HG02970 (cell line): Measurements from ENCODE around the gene SMIM24.
"Not testable (repeated sequence)": the region's sequence is repeated elsewhere in the genome, so short reads cannot be mapped to it uniquely, and the experiment has no call there.

ENCODE experiments used
- ATAC-seq: cut with Tn5 transposase; IDR thresholded peaks from one replicate; pipeline ENCODE4 v1.9.1; 2021; ENCODE audit warnings: mild to moderate bottlenecking, moderate library complexity, moderate number of reproducible peaks; ENCODE audit not compliant: unreplicated experiment, low FRiP score

The SMIM24 gene

DNA sequence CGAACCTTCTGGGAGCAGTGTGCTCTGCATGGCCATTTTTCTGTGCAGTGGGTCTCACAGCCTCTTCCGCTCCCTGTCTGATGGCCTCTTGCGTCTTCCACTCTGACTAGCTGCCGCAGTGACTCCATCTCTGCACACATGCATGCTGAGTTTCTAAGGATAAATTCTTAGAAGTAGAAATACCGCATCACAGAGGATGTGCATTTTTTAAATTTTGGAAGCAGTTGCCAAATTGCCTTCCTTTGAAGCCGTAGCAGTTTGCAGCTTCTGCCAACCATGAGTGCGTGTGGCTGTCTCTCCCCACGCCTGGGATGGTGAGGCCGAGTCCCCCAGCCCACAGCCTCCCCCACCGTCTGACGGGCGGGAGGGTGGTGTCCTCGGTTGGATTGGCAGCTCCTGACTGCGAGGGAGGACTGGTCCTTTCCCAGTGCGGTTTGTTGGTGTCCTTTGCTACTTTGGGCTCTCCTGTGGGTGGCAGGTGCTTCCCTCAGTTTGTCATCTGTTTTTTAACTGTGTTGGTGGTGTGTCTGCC, 35.6 kb upstream of the SMIM24 start:
- ATAC-seq = no peak

DNA sequence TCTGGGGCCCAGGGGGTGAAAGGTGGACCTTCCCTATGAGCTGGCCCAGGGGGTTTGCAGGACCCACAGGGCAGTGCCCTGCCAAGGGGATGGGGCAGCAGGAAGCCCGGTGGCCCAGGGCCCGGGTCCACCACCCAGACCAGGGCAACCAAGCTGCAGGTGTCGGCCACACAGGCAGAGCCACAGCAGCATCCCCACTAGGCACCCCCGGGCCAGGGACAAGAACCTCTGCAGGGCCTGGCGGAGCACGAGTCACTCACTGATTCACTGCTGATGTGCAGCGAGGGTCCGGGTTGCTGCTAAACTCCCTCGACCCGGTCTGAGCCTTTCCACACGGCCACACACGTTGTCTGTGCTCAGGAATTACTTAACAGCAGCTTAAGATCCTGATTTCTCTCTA, 34.6 kb upstream of the SMIM24 start:
- no peak for ATAC-seq

DNA sequence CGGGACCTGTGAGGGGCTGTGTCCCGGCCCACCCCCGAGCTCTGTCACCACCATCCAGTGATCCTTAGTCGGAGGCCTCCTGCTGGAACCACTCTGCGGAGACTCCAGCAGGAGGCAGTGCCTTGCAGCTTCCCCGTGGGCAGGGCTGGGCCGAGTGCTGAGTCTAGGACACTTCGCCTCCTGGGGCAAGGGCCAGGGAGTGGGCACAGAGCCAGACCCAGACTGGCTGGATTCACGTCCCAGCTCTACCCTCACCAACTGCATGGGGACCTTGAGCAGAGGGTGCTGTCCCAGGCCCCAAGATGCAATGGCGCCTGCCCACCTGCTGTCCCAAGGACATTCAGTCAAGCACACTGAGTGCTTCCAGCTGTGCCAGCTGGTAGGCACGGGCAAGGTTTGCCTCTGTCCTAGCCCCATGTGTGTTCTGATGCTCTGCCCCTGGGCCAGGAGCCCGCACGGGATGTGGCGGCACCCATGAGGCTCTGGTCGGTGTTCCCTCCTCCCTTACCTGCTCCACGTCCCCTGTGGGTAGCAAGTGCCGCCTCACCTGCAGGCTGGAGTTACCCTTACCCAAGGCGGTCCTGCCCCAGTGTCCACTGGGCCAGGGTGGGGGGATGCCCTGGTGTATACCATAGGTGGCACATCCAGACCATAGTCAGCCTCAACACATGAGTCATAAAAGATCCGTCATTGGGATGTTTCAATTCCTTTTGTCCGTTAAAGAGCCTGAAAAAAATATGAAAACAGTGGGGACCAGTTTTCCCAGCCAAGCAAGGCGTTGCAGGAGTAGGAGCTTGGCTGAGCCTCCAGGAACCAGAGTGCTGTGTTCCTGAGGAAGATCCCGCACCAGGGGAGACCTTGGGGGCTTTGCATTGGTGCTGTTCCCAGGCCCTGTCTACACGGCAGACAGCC, 33.2 kb upstream of the SMIM24 start:
- ATAC-seq = no peak

DNA sequence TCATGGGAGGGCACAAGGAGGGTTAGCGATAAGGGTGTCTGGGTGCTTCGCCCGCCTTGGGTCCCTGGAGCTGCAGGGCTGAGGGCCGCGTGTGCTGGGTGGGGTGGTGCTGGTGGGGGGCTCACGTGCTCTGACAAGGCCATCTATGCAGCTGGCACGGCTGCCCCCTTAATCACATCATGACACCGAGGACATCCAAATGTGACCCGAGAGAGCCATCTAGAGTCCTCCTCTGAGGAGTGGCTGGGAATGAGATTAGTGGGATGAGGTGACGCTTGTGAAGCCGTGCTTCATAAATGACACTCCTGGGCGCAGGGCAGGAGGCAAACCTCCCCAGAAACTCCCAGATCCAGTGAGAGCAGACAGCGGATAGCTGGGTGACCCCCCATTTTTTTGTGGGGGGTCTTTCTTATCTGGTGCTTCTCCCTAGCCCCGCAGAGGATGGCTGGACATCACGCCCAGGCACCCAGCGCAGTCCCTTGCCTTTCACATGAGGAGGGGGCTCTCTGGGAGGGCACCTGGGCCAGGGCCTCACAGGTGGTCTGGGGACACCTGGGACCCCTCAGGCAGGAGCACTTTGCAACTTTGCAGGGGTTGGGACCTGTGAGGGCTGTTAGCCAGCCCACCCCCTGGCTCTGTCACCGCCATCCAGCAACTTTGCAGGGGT, 32.4 kb upstream of the SMIM24 start:
- no peak for ATAC-seq

DNA sequence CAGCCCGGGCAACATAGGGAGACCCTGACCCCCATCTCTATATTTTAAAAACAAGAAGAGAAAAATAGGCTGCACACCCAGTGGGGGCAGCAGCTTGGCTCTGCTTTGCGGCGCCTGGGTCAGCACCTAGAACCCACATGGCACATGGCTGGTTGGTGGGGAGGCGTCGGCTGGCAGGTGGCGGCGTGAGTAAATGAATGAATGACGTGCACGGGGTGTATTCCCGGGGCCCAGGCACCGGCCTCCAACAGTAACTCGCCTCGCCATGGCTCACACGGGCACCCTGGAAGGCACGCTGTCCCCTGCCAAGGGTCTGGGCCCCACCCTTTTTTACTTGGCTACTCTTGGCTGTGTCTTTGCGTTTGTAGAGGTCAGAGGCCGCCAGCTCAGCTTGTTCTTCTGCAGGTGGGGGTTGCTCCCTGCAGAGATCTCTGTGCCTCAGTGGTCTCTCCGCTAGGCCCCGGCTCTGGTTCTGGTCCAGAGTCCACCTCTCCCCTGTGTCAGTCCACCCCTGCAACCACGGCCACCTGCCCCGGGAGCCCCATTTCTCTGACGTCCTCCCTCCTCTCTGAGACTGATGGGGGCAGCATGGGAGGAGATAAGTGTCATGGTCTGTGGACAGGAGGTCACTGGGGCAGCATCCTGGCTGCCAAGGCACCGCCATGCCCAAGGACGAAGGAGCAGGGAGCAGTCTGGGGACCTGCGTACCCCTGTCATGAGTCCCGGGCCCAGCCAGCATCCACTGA, 31.4 kb upstream of the SMIM24 start:
- no peak for ATAC-seq

DNA sequence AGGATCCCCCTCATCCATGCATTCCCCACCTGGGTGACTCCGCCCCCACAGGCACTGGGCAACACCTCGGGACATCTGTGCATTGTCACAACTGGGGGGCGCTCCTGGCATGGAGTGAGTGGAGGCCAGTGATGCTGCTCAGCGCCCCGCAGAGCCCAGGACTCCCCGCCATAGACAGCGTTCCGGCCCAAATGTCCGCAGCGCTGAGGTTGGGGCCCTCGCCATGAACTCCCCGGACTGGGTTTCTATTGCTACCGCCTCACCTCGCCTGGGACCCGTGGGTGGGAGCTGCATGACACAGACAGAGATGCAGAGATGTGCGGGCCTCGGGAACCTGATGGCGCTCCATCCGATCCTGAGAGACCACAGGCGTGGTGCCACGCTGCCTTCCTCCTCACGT, 30.4 kb upstream of the SMIM24 start:
- no peak for ATAC-seq

DNA sequence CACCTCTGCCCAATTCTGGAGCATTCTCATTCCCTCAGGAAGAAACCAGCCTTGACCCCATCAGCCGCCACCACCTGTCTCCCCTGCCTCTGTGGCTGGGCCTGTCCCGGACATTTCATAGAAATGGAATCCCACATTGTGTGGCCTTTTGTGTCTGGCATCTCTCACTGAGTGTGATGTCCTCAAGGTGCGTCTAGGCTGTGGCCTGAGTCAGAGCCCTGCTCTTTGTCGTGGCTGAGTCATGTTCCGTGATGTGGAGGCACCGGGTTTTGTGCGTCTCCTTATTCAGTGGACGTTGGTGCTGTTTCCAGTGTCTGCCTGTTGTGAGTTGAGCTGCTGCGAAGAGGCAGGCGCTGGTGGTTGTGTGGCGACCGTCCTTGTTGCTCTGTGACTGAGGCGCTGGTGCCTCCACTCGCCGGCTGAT, 29.3 kb upstream of the SMIM24 start:
- ATAC-seq = no peak

DNA sequence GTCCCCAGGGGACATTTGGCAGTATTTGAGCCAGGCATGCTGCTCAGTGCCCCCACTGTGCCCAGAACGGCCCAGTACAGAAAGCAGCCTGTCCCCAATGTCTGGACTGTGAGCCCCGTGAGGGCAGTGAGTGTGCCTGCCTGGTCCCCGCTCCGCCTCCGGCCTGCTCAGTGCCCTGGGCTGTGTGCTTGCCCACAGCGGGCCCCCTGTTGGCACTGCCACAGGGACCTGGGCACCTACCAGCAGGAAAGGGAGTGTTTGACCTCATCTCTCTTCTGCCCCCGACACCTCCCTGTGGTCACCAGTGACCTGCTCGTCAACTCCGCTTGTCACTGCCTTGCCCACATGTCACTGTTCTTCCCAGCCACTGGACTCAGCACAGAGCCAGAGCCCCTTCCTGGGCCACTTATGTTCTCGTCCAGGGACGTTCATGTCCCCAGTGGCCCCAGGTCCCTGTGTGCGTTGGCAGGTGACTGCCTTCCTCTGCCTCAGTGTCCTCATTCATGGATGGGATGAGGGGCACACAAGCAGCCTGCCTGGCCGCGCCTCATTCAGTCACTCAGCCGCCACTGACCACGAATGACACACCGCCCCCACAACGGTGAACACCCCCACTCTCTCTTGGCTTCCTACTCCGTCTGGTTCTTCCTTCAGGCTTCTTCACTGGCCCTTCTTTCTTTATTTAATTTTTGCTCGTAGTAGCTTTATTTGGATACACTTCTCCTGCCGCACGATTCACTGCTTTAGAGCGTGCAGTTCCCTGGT, 28.6 kb upstream of the SMIM24 start:
- no peak for ATAC-seq

DNA sequence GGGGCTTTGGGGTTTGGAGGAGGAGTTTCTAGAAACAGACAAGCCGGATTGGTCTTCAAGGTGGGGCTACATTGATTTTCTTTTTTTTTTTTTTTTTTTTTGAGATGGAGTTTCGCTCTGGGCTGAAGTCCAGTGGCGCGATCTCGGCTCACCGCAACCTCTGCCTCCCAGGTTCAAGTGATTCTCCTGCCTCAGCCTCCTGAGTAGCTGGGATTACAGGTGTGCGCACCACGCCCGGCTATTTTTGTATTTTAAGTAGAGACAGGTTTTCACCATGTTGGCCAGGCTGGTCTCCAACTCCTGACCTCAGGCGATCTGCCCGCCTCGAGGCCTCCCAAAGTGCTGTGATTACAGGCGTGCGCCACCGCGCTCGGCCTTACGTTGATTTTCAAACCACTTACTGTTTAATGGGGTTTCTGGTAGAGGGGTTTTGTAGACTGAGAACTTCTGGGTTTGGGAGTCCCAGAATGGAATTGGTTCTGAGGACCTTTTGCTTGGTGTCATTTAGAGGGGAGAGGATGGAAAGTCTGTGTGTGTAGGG, 27.9 kb upstream of the SMIM24 start:
- ATAC-seq = not testable (repeated sequence)

DNA sequence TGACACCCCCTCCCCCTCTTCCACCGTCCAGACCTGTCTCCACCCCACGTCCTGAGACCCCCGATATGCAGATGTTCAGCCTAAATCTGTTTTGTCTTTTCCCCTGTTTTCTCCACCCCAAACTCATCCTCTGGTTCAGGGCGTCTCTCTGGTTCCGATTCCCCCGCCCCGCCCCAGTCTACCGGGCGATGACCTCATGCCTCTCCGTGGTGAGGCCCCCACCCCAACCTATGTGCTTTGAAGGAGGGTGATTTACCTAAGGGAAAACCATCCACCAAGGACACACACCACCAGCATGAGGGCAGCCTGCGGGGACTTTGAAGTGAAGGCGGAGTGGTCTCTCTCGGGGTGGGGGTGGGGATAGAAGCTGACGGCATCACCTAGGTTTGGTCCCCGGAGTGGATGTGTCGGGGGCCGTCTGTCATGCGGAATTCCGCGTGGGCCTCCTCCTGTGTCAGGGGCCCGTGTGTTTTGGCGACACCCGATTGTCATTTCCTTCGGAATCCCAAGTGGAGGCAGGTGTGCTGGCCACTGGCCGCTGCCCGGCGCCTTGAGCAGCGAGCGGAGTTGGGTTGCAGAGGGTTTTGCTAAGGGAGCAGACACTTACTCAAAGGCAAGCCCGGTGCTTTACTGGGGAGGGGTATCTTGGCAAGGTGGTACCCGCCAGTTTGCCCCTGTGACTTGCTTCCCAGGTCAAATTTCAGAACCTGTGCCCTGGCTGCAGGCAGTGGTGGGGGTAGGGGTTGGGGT, 27.2 kb upstream of the SMIM24 start:
- no peak for ATAC-seq

DNA sequence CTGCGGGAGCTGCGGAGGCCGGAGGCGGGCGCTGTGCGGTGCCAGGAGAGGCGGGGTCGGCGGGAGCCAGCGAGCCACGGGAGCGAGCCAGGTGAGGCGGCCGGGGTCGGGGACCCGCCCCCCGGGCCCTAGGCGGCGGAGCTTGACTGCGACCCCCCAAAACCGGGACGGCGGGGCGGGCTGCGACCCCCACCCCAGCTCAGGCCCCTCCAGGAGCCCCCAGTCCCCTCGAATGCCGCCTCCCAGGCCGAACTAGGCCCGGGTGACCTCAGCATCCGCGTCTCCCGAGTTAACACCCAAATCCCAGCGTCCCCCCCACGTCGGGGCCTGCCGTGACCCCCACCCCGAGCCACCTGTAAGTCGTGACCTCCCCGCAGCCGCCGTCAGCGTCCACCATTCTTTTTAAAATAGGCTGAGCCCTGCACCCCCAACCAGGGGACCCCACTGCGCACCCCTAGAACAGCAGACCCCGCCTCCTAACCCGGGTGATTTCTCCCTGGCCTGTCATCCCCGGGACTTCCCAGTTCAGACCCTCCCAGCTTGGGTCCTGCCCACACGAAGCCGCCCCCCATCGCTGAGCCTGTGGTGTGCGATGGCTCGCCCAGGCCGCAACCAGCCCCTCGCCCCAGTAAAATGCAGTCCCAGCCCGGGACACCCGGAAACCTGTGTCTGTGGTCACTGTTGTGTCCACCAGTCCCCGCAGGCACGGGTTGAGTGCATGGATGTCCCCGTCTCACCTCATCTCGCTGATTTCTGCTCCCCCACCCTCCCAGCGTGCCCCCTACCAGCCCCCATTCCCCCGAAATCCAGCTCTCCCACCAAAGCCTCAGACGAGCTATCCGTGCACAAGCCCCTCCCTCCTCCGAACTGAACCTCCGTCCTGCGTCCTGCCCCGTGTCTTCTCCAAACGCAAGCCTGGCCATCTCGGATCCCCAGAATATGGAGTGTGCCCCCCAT, 26.3 kb upstream of the SMIM24 start:
- peak; percentile 40 for ATAC-seq

DNA sequence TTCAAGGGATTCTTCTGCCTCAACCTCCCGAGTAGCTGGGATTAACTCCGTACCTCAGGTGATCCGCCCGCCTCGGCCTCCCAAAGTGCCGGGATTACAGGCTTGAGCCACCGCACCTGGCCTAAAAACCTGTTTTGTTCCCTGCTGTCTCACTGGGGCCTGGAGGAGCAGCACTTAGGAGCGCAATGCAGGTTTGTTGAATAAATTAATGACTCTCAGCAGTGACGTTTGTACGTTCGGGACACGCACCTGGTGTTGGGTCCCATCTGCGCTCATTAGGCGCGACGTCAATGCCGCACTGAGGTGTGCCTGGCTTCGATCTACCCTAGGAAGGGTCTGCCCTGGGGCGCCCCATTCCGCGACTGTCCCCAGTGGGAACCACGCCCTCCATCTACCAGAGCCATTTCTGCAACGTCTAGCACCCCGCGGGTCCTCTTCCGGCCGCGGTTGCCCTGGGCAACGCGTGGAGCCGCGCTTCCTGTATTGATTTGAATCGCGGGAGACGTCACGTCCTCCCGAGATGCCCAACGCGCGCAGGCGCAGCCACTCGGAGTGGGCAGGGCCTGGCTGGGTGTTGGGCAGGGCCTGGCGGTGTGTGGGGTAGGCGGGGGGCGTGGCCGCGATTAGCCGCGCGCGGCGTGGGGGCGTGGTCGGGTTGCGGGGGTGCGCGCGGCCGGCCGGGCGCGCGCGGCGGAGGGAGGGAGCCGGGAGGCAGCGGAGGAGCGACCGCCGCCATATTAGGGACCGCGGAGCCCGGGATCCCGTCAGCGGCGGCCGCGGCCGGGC, 25.5 kb upstream of the SMIM24 start, which contains the start of gene FZR1:
Gene FZR1 (plus strand): TSS at position 714 of the 786 bp plus-strand sequence. CDS start 16,679 bp downstream, outside the sequence.
- ATAC-seq = peak; percentile 89

DNA sequence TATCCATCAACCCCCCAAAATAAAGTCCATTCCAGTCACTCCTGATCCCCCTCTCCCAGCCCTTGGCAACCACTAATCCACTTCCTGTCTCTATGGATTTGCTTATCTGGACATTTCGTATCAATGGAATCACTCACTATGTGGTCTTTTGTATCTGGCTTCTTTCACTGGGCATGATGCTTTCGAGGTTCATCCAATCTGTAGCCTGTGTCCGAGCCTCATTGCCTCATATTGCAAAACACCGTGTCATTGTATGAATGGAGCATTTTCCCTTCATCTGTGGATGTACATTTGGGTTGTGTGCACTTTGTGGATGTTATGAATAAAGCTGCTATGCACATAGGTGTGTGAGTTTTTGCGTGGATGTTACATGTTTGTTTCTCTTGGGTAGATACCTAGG, 24.4 kb upstream of the SMIM24 start:
- no peak for ATAC-seq

DNA sequence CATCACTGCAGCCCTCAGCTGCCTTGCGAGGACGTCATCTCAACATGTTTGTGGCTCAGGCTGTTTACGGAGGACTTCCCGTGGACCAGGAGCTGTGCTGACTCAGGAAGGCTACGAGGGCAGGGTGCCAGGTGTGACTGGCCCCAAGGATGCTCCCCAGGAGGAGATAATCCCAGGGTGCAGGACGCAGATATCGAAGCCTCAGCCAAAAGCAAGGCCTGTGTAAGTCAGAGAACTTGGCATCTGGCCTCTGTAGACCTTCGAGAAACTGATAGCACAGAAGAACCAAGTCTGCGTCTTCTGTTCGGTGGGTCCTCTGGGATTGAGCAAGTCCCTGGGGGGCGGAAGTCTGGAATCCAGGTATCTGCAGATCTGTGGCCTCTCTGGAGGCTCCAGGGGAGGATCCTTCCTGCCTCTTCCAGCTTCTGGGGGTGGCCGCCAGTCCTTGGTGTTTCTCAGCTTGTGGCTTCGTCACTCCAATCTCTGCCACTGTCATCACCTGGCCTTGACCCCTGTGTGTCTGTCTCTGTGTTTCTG, 22.8 kb upstream of the SMIM24 start:
- ATAC-seq = no peak

DNA sequence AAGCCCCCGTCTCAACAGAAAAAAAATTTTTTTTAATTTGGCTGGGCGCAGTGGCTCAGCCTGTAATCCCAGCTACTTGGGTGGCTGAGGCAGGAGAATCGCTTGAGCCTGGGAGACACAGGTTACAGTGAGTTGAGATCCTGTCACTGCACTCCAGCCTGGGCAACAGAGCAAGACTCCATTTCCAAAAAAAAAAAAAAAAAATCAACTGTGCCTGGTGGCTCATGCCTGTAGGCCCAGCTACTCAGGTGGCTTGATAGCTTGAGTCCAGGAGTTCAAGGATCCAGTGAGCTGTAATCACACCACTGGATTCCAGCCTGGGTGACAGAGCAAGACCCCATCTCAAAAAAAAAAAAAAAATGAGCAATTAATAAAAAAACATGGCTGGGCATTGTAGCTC, 21.5 kb upstream of the SMIM24 start:
- no peak for ATAC-seq

DNA sequence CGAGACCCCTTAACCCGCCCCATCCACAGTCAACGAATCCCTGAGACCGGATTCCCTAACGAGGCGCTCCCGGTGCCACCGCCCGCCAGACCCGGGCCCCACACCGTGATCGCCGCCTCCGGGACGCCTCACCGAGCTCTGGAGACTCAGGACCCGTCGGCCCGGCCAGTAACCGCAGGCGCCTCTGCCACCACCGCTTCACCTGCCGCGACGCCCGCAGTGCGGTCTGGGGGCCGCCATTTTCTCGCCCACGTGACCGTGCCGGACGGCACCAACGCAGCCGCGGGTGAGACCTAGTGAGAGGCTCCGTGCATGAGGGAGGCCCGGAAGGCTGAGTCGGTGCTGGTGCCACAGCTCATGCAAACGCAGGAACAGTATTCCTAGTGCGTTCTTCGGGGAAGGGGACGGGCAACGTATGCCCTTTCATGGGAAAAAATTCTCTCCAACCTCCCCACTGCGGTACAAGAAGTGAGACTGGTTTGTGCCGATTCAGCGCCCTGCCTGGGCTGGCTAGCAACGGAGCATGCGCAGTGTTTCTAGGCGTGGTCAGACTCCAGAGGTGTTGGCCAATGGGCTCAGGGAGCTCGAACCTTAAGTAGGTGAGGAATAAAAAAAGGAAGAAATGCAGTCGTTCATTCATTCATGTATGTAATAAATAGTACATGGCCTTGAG, 20.2 kb upstream of the SMIM24 start, which contains the start of gene DOHH:
Gene DOHH (minus strand): TSS at position 246 of the 673 bp plus-strand sequence. CDS start 3,860 bp downstream, outside the sequence.
- peak; percentile 81 for ATAC-seq
